LoVo (cell line): ENCODE measurements around the gene SYTL2.
"Not testable (repeated sequence)": the region's sequence is repeated elsewhere in the genome, so short reads cannot be mapped to it uniquely, and the experiment has no call there.

Source experiments
- DNase-seq: peaks from one replicate; pipeline ENCODE4 v3.0.0-alpha.2; 2016; ENCODE audit warnings: low spot score

SYTL2 gene

GRCh38 chr11:85682330-85683305 is 128.3 kb downstream of the SYTL2 start:
- no peak for DNase-seq

- no peak for DNase-seq
These were observed 130.0 kb downstream of the SYTL2 start for GRCh38 chr11:85680897-85681296.

GRCh38 chr11:85679576-85679975 is 131.4 kb downstream of the SYTL2 start:
- no peak for DNase-seq

GRCh38 chr11:85673393-85673792 is 137.5 kb downstream of the SYTL2 start:
- no peak for DNase-seq

- no peak for DNase-seq
These were observed 138.6 kb downstream of the SYTL2 start for GRCh38 chr11:85672105-85672902.

- DNase-seq, result not testable (repeated sequence)
These were observed 139.8 kb downstream of the SYTL2 start for GRCh38 chr11:85670949-85671663.

GRCh38 chr11:85668157-85668556 is 142.8 kb downstream of the SYTL2 start:
- DNase-seq, result no peak

- no peak for DNase-seq
These were observed 144.3 kb downstream of the SYTL2 start for GRCh38 chr11:85666687-85667086.

GRCh38 chr11:85665733-85666132 is 145.2 kb downstream of the SYTL2 start:
- no peak for DNase-seq

- peak; percentile 96 for DNase-seq
These were observed 146.1 kb downstream of the SYTL2 start, which contains the start of gene CREBZF for GRCh38 chr11:85664615-85665481. CREBZF (minus strand) TSS chr11:85665129; CDS start chr11:85664875, 254 bp downstream.

- peak; percentile 73 for DNase-seq
These were observed 147.0 kb downstream of the SYTL2 start for GRCh38 chr11:85663753-85664614.

- no peak for DNase-seq
These were observed 147.7 kb downstream of the SYTL2 start for GRCh38 chr11:85663080-85663752.

GRCh38 chr11:85661972-85662664 is 148.8 kb downstream of the SYTL2 start:
- DNase-seq, result no peak

GRCh38 chr11:85658180-85658579 is 152.8 kb downstream of the SYTL2 start:
- no peak for DNase-seq

GRCh38 chr11:85656777-85657176 is 154.2 kb downstream of the SYTL2 start:
- DNase-seq, result no peak

- not testable (repeated sequence) for DNase-seq
These were observed 156.6 kb downstream of the SYTL2 start for GRCh38 chr11:85654343-85654742.

GRCh38 chr11:85652786-85653447 is 158.0 kb downstream of the SYTL2 start:
- DNase-seq, result no peak

- no peak for DNase-seq
These were observed 159.8 kb downstream of the SYTL2 start for GRCh38 chr11:85651118-85651517.
